ENCODE data around the gene RALGAPA2.

The RALGAPA2 gene

GRCh38 chr20:20536240-20536933 is 176.1 kb downstream of the RALGAPA2 start:
- no peak for DNase-seq (ENCODE audit: low read depth in 2 of 2)

DNA sequence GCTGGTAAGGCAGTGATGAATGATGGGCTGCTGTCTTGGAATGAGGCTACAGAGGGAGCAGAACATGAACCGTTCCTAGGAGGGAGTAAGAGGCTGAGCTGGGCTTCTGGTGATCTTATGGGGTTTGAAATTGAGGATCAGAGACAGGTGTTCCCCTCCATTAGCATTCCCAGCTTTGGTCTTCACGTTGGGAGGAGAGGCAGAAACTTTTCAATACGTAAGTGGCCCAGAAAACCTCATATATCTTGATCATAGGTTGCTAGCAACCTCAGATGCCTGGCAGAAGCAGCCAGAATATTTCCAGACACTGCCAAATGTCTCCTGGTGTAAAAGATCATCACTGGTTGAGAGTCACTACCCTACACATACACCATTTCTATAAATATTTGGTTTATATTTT is 177.4 kb downstream of the RALGAPA2 start:
- no peak for DNase-seq (ENCODE audit: low read depth in 2 of 2)

GRCh38 chr20:20531283-20531682 is 181.2 kb downstream of the RALGAPA2 start:
- no peak for DNase-seq (ENCODE audit: low read depth in 2 of 2)

- no peak for DNase-seq (ENCODE audit: low read depth in 2 of 2)
Measured at GRCh38 chr20:20530428-20531151, 181.9 kb downstream of the RALGAPA2 start.

DNA sequence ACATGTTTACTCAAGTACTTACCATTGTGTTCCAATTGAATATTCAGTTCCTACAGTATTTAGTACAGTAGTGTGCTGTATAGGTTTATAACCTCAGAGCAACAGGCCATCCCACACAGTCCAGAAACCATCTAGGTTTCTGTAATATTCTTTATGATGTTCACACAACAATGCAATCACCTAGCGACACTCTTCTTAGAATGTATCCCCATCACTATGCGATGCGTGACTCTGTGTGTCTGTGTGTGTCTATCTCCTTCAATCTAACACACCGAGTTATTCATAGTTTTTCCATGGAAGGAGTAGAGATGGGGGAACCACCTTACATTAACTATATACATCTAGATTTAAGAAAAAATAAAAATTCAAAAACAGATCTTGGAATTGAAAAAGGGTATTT is 182.8 kb downstream of the RALGAPA2 start:
- DNase-seq (ENCODE audit: low read depth in 2 of 2), result no peak

DNA sequence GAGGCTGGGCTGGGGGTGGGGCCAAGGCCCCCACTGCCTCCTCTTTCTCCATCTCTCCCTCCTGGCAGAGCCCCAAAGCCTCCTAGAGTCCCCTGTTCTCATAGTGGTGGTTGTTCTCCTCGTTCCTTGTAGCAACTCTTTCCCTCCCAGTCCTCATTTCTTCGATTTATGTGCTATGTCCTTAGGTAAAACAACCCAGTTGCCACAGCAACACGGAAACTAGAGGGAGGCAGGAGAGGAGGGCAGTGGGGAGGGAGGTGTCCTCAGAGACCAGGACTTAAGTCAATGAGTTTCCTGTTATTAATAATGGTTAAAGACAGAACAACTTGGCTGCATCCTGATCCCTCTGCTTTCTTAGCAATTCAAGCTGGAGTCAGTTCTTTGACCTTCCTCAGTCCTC is 183.6 kb downstream of the RALGAPA2 start:
- DNase-seq (ENCODE audit: low read depth in 2 of 2), result no peak

DNA sequence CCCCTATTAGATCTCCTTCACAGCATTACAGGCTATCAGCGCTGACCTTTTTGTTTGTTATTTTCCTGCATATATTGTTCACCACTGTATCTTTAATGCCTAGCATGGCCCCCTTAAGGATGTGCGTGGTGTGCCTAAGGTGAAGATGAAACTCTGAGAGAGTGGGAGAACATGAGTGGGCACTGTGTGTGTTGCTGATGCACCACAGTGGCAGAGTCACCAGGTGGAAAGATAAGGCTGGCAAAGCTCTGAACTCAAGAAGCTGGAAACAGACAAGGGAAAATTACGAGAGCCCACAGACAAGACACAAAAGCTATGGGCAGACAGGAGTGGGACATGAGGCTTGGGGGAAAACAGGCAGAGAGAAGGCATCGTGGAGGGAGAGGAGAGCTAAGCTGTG is 184.8 kb downstream of the RALGAPA2 start:
- no peak for DNase-seq (ENCODE audit: low read depth in 2 of 2)

DNA sequence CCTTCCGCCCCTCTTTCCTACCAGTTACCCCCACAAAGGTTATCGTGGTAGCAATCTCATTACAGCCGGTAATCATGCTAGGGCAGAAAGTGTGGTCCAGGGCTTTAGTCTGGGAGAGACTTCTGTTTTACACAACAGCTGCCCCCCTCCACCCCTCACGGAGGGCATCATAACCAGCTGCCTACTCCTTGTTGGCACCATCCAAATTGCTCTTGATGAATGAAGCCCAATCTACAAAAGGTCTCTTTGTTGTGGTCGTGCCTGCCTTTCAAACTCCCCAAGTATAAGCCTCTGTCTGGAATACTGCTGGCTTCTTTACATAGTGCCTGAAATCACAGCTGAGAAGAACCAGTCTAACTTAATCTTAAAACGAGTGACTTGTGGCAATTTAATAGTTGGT is 186.7 kb downstream of the RALGAPA2 start:
- no peak for DNase-seq (ENCODE audit: low read depth in 2 of 2)

GRCh38 chr20:20525214-20525613 is 187.2 kb downstream of the RALGAPA2 start:
- no peak for DNase-seq (ENCODE audit: low read depth in 2 of 2)

DNA sequence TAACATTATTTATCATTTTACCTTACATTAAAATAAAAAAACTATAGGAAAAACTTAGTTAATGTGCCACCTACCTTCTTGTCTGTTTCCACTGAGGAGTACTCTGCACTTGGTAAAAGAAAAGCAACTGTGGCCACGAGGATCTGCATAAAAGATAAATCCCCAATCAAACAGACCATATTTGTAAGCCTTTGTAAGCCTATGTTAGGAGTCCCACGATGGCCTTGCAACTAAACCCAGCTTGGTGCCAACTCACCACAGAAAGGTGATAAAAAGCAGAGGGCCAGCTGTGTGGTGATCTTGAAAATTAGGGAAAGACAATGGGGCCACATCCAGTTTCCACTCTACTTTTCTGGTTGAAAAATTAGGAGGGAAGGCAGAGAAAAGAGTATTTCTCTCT is 187.7 kb downstream of the RALGAPA2 start:
- DNase-seq (ENCODE audit: low read depth in 2 of 2), result no peak

DNA sequence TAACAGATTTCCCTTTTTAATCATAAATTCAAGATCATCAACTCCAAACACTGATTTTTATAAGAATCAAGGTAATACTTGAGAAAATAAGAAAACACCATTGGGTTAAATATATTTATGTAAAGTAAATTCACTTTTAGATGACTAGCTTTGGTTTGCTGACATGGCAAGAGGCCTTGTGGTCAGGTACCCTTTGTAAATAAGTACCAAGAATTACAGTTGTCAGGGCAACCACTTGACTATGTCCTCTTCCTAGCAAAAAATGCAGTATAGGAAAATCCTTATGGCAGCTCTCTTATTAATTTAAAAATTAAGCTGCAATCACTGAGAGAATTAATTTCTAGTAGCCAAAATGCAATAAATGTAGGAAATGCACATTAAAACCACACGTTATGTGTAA is 190.7 kb downstream of the RALGAPA2 start:
- DNase-seq (ENCODE audit: low read depth in 2 of 2), result no peak

GRCh38 chr20:20520776-20521175 is 191.7 kb downstream of the RALGAPA2 start:
- DNase-seq (ENCODE audit: low read depth in 2 of 2), result no peak

- DNase-seq (ENCODE audit: low read depth in 2 of 2), result no peak
Measured at GRCh38 chr20:20519269-20519668, 193.2 kb downstream of the RALGAPA2 start.

- DNase-seq (ENCODE audit: low read depth in 2 of 2), result no peak
Measured at GRCh38 chr20:20518263-20518662, 194.2 kb downstream of the RALGAPA2 start.

DNA sequence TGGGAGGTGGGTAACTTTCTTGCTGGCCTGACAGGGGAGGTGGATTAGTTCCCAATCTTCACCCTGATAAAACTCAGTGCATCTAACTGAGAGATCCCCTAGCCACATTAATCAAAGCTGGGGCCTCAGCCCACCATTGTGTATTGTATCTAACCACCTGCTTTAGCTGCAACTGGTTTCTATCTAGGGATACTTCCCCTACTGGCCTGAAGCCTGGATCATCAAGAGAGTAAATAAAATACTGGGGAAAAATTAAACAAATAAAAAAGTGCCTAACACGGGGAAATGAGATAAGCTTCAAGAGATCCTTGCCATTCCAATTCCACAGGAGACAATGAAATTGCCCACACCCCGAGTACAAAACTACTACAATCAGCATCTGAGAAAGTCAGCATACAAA is 195.1 kb downstream of the RALGAPA2 start:
- no peak for DNase-seq (ENCODE audit: low read depth in 2 of 2)

GRCh38 chr20:20513720-20514119 is 198.7 kb downstream of the RALGAPA2 start:
- no peak for DNase-seq (ENCODE audit: low read depth in 2 of 2)

DNA sequence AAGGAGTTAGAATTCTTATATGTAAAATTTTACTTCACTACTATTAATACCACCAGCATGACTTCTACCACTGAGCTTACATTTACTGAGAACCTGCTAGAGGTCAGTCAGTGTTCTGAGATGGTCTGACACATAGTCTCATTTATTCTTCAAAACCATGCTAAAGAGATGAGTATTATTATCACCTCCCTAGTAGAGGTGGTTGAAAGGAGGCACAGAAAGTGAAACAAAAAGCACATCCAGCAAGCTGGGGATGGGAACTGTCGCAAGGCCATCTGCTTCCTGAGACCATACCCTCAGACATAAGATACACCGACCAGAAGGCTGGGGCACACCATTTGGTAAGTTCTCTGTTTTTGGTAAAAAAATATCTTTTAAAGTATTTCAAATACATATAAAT is 206.9 kb downstream of the RALGAPA2 start:
- DNase-seq (ENCODE audit: low read depth in 2 of 2), result no peak

GRCh38 chr20:20503777-20504530 is 208.5 kb downstream of the RALGAPA2 start:
- DNase-seq (ENCODE audit: low read depth in 2 of 2), result no peak

DNA sequence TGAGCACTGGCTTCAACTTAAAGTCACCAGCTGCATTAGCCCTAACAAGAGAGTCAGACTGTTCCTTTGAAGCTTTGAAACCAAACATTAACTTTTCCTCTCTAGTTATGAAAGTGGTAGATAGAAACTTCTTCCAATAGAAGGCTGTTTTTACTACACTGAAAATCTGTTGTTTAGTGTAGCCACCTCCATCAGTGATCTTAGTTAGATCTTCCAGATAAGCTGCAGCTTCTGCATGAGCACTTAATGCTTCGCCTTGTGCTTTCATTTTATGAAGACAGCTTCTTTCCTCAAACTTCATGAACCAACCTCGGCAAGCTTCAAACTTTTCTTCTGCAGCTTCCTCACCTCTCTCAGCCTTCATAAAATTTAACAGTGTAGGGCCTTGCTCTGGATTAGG is 211.3 kb downstream of the RALGAPA2 start:
- no peak for DNase-seq (ENCODE audit: low read depth in 2 of 2)

DNA sequence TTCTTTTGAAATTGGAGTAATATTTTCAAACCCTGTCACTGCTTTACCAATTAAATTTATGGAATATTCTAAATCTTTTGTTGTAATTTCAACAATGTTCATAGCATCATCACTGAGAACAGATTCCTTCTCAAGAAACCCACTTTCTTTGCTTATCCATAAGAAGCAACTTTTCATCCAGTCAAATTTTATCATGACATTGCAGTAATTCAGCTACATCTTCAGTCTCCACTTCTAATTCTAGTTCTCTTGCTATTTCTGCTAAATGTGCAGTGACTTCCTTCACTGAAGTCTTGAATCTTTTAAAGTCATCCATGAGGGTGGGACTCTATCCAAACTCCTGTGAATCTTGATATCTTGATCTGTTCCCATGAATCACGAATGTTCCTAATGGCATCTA is 212.1 kb downstream of the RALGAPA2 start:
- no peak for DNase-seq (ENCODE audit: low read depth in 2 of 2)

DNA sequence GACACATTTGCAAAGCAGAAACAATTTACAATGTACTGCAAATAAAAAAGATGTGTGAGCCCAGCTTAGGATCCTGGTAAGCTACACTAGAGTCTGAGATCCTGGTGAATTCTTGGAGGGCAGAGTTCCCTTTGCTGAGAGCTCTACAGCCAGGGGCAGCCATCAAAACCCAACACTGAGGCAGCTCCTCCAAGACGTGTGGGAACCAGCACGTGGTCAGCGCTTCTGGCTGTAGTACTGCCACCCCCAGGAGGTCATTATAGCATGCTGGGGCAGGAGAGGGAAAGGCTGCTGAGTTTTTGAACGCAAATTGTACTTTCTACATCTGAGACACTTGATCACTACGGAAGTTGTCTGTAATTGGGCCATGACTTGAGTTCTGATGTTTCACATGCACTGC is 213.0 kb downstream of the RALGAPA2 start:
- DNase-seq (ENCODE audit: low read depth in 2 of 2), result no peak

GRCh38 chr20:20498076-20498861 is 214.2 kb downstream of the RALGAPA2 start:
- DNase-seq (ENCODE audit: low read depth in 2 of 2), result no peak
